HepG2 (cell line): Measurements from ENCODE around the gene FAM174C. TPM values are rescaled to one million over a fixed set of nuclear protein-coding genes. Genes with fewer than 3 reads are reported as not detected.

Experiments
- HOXA7 ChIP-seq: sonication (generic); formaldehyde crosslinking; IDR thresholded peaks from 2 replicates; pipeline ENCODE4 v1.8.1; 2022; ENCODE audit warnings: mild to moderate bottlenecking, missing genetic modification reagents, moderate library complexity
- KAT8 ChIP-seq: IDR thresholded peaks from 2 replicates; pipeline ENCODE4 v1.6.1; 2016; ENCODE audit warnings: missing genetic modification reagents, missing compliant biosample characterization
- NCOA5 ChIP-seq: sonication (generic); formaldehyde crosslinking; IDR thresholded peaks from 2 replicates; pipeline ENCODE4 v1.4.0; 2020; ENCODE audit warnings: missing genetic modification reagents
- NCOR1 ChIP-seq: fragments of 200-600 bp; sonication (generic); IDR thresholded peaks from 2 replicates; pipeline ENCODE4 v1.7.0; 2017; ENCODE audit warnings: antibody characterized with exemption, low read length, borderline replicate concordance
- NR2C2 ChIP-seq: sonication (generic); formaldehyde crosslinking; IDR thresholded peaks from 2 replicates; pipeline ENCODE4 v1.4.0; 2020; ENCODE audit warnings: missing genetic modification reagents, mild to moderate bottlenecking, moderate library complexity, borderline replicate concordance
- POLR2AphosphoS2 ChIP-seq: IDR thresholded peaks from 2 replicates; pipeline ENCODE4 v1.6.1; 2011; ENCODE audit warnings: low read depth, low read length, improper control_type of control experiment
- RBAK ChIP-seq: sonication (generic); formaldehyde crosslinking; IDR thresholded peaks from 2 replicates; pipeline ENCODE4 v1.5.1; 2020; ENCODE audit warnings: mild to moderate bottlenecking, missing genetic modification reagents
- RFXAP ChIP-seq: sonication (generic); formaldehyde crosslinking; IDR thresholded peaks from 2 replicates; pipeline ENCODE4 v1.4.0; 2020; ENCODE audit warnings: missing genetic modification reagents, borderline replicate concordance
- SMARCE1 ChIP-seq: fragments of 450-650 bp; IDR thresholded peaks from 2 replicates; pipeline ENCODE4 v1.6.1; 2017; ENCODE audit warnings: borderline replicate concordance
- SUZ12 ChIP-seq: fragments of 150-350 bp; IDR thresholded peaks from 2 replicates; pipeline ENCODE4 v1.6.1; 2014; ENCODE audit warnings: low read depth, low read length
- THAP11 ChIP-seq: IDR thresholded peaks from 2 replicates; pipeline ENCODE4 v1.6.1; 2016; ENCODE audit warnings: missing biosample characterization, missing genetic modification reagents
- ZBTB21 ChIP-seq: sonication (generic); formaldehyde crosslinking; IDR thresholded peaks from 2 replicates; pipeline ENCODE4 v1.4.0; 2020; ENCODE audit warnings: missing genetic modification reagents
- ZBTB40 ChIP-seq, 2 experiments: fragments of 450-650 bp in 1 of 2; sonication (generic) in 1 of 2; formaldehyde crosslinking in 1 of 2; IDR thresholded peaks; 2 replicates each; pipeline versions ENCODE4 v1.6.1 to v1.8.0; 2016 to 2022; ENCODE audit warnings: antibody characterized with exemption in 1 of 2, mild to moderate bottlenecking in 1 of 2, missing genetic modification reagents in 1 of 2
- ZFP91 ChIP-seq: sonication (generic); formaldehyde crosslinking; IDR thresholded peaks from 2 replicates; pipeline ENCODE4 v1.9.0; 2022; ENCODE audit warnings: missing genetic modification reagents, mild to moderate bottlenecking, borderline replicate concordance
- ZMYM3 ChIP-seq: sonication (generic); formaldehyde crosslinking; IDR thresholded peaks from 2 replicates; pipeline ENCODE4 v1.5.1; 2020; ENCODE audit warnings: mild to moderate bottlenecking, missing genetic modification reagents
- ZNF101 ChIP-seq: sonication (generic); formaldehyde crosslinking; IDR thresholded peaks from 2 replicates; pipeline ENCODE4 v1.4.0; 2020; ENCODE audit warnings: mild to moderate bottlenecking, low read depth, missing genetic modification reagents, borderline replicate concordance
- ZNF24 ChIP-seq: fragments of 450-650 bp; IDR thresholded peaks from 2 replicates; pipeline ENCODE4 v1.6.1; 2017; ENCODE audit warnings: antibody characterized with exemption, mild to moderate bottlenecking
- ZNF383 ChIP-seq: sonication (generic); formaldehyde crosslinking; IDR thresholded peaks from 2 replicates; pipeline ENCODE4 v1.4.0; 2020; ENCODE audit warnings: missing genetic modification reagents, mild to moderate bottlenecking, borderline replicate concordance
- ZSCAN9 ChIP-seq: IDR thresholded peaks from 2 replicates; pipeline ENCODE4 v1.6.1; 2016; ENCODE audit warnings: borderline replicate concordance
- polyA plus RNA-seq, 8 experiments: library from polyadenylated mRNA; depleted of rRNA in 3 of 8; stranded (reverse) in 7 of 8; unstranded in 1 of 8; fragments of >200 nt; fragmentation: Illumina TruSeq in 4 of 8; extraction: Trizol in 4 of 8; gene quantifications; 2 replicates each; pipeline versions ENCODE4 v1.2.1 to v1.2.3, GENCODE V29; 2011 to 2016; ENCODE audit warnings: low read depth in 4 of 8, missing spikeins in 1 of 8, mixed read lengths in 1 of 8; ENCODE audit not compliant: insufficient read depth in 1 of 8
- total RNA-seq, 5 experiments: library from RNA; depleted of rRNA; stranded (reverse); fragments of >200 nt; fragmentation: Illumina TruSeq; extraction: Trizol; gene quantifications; 2 replicates each; pipeline ENCODE4 v1.2.3, GENCODE V29; 2016; ENCODE audit warnings: low read depth in 1 of 5
- TF ChIP-seq, protein P1 (sequence below): sonication (generic); formaldehyde crosslinking; IDR thresholded peaks from 2 replicates; pipeline ENCODE4 v1.4.0; 2020; ENCODE audit warnings: mild to moderate bottlenecking, missing genetic modification reagents

The FAM174C gene
- total and polyA plus RNA-seq, 2 of the 13 experiments (the other 11 are each of a cell fraction or from before 2014, with no cell fraction given): 19.5 to 31.3 TPM

GRCh38 chr19:1249298-1249989 lies 25.9 kb upstream of the FAM174C start (continued):
- TF ChIP-seq SUZ12 (no peak), ZBTB21 (CRISPR knock-in tag) (no peak), ZNF101 (CRISPR knock-in tag) (no peak), THAP11 (CRISPR knock-in tag) (peak; percentile 33; the same call in 1 of the 2 replicates), NCOR1 (peak; percentile 13; the same call in 1 of the 2 replicates), POLR2AphosphoS2 (no peak), NCOA5 (no peak), HOXA7 (CRISPR knock-in tag) (no peak), KAT8 (peak; percentile 42; the same call in 1 of the 2 replicates), SMARCE1 (no peak), ZMYM3 (no peak), NR2C2 (CRISPR knock-in tag) (0 out of 2 replicates have a peak, but pooled peaks have one; percentile 21), RBAK (CRISPR knock-in tag) (no peak), ZNF24 (no peak), ZNF383 (CRISPR knock-in tag) (no peak), ZSCAN9 (CRISPR knock-in tag) (0 out of 2 replicates have a peak, but pooled peaks have one; percentile 16), ZBTB40 (IDR thresholded peaks at IDR 0.05) (no peak), ZBTB40 (CRISPR knock-in tag; IDR thresholded peaks at IDR 0.05) (peak; percentile 37; the same call in 1 of the 2 replicates), RFXAP (CRISPR knock-in tag) (no peak; the same call in 1 of the 2 replicates), ZFP91 (CRISPR knock-in tag) (no peak)
- TF ChIP-seq, protein P1, sequence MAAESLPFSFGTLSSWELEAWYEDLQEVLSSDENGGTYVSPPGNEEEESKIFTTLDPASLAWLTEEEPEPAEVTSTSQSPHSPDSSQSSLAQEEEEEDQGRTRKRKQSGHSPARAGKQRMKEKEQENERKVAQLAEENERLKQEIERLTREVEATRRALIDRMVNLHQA (CRISPR knock-in tag): no peak
